DOHH2 (cell line): ENCODE results near the gene PPFIBP2.

Source experiments
- H3F3A ChIP-seq: fragments of 200-600 bp; sonication (generic), shearing (Covaris generic); 2 replicates; pipeline ENCODE4 v1.6.0; 2016; ENCODE audit warnings: antibody characterized with exemption, mild to moderate bottlenecking; ENCODE audit not compliant: control insufficient read depth, insufficient read depth
- H3K27ac ChIP-seq: fragments of 200-600 bp; sonication (generic); 2 replicates; pipeline ENCODE4 v1.5.1; 2014; ENCODE audit warnings: low read depth, mild to moderate bottlenecking, low read length, moderate library complexity
- H3K27me3 ChIP-seq: fragments of 200-600 bp; sonication (generic); 2 replicates; pipeline ENCODE4 v1.6.1; 2014; ENCODE audit warnings: mild to moderate bottlenecking, low read length, mixed read lengths; ENCODE audit not compliant: control insufficient read depth
- H3K36me3 ChIP-seq: fragments of 200-600 bp; sonication (generic); 2 replicates; pipeline ENCODE4 v1.6.1; 2014; ENCODE audit warnings: mild to moderate bottlenecking, low read length, moderate library complexity, mixed read lengths; ENCODE audit not compliant: control insufficient read depth
- H3K4me1 ChIP-seq: fragments of 200-600 bp; sonication (generic); 2 replicates; pipeline ENCODE4 v1.6.1; 2014; ENCODE audit warnings: mild to moderate bottlenecking, low read length, mixed read lengths; ENCODE audit not compliant: control insufficient read depth
- H3K4me2 ChIP-seq: fragments of 200-600 bp; sonication (generic); 2 replicates; pipeline ENCODE4 v1.6.0; 2014; ENCODE audit warnings: mild to moderate bottlenecking, low read length, moderate library complexity
- H3K4me3 ChIP-seq: fragments of 200-600 bp; sonication (generic); 2 replicates; pipeline ENCODE4 v1.5.1; 2014; ENCODE audit warnings: mild to moderate bottlenecking, low read length, mixed read lengths
- H3K79me2 ChIP-seq: fragments of 200-600 bp; sonication (generic); 2 replicates; pipeline ENCODE4 v1.6.1; 2014; ENCODE audit warnings: mild to moderate bottlenecking, low read length, mixed read lengths; ENCODE audit not compliant: control insufficient read depth
- H3K9me2 ChIP-seq: fragments of 200-600 bp; sonication (generic); replicated peaks from 2 replicates; pipeline ENCODE4 v1.6.1; 2014; ENCODE audit warnings: mild to moderate bottlenecking, low read length, mixed read lengths; ENCODE audit not compliant: control insufficient read depth
- H3K9me3 ChIP-seq: fragments of 200-600 bp; sonication (generic); 2 replicates; pipeline ENCODE4 v1.6.1; 2014; ENCODE audit warnings: antibody characterized with exemption, low read length, mixed read lengths; ENCODE audit not compliant: control insufficient read depth, insufficient read depth
- H4K20me1 ChIP-seq: fragments of 200-600 bp; sonication (generic); 2 replicates; pipeline ENCODE4 v1.6.0; 2014; ENCODE audit warnings: low read depth, mild to moderate bottlenecking, antibody characterized with exemption, low read length, moderate library complexity; ENCODE audit not compliant: control insufficient read depth, insufficient read depth
- EZH2phosphoT487 ChIP-seq: fragments of 200-600 bp; sonication (generic); IDR thresholded peaks from 2 replicates; pipeline ENCODE4 v1.6.1; 2017; ENCODE audit warnings: borderline replicate concordance, mild to moderate bottlenecking, antibody characterized with exemption, low read length, moderate library complexity, mixed read lengths
- TF ChIP-seq, protein P1 (sequence below): fragments of 200-600 bp; sonication (generic); IDR thresholded peaks from one replicate; pipeline ENCODE4 v1.5.1; 2014; ENCODE audit warnings: antibody characterized with exemption, mild to moderate bottlenecking, low read depth, low read length; ENCODE audit not compliant: poor library complexity, severe bottlenecking

PPFIBP2 gene

DNA sequence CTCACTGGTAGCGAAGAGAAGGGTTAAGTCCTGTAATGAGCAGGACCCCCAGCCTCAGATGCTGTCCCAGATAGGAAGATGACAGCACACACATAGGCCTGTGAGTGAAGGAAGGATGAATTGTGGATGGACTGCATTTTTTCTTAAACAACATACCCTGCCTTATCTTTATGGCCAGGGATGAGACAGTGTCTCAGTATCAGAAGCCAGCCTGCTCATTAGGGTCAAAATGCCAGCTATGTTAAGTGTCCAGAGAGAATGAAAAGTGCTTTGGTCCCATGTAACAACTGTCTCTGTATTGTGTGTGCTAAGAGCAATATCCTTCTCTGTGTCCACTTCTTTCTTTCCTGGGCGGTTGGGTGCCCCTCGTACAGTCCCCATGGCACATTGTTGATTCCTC lies 30.2 kb downstream of the PPFIBP2 start:
- Histone ChIP-seq H3K27me3 (no peaks in the 10 kb centered on the region), H3K4me1 (no peaks in the 10 kb centered on the region), H3K36me3 (no peaks in the 10 kb centered on the region), H3K79me2 (peaks cover 4% of the 10 kb centered on the region; the same call in 1 of the 2 replicates), H3K4me3 (no peak overlapping the region), H3K9me2 (no peaks in the 10 kb centered on the region), H4K20me1 (0 out of 2 replicates have a peak, but pooled peaks cover 3% of the 10 kb centered on the region), H3K27ac (no peak overlapping the region), H3K4me2 (no peak overlapping the region), H3F3A (no peaks in the 10 kb centered on the region), H3K9me3 (no peaks in the 10 kb centered on the region)
- no peak for TF ChIP-seq EZH2phosphoT487
- TF ChIP-seq, protein P1, sequence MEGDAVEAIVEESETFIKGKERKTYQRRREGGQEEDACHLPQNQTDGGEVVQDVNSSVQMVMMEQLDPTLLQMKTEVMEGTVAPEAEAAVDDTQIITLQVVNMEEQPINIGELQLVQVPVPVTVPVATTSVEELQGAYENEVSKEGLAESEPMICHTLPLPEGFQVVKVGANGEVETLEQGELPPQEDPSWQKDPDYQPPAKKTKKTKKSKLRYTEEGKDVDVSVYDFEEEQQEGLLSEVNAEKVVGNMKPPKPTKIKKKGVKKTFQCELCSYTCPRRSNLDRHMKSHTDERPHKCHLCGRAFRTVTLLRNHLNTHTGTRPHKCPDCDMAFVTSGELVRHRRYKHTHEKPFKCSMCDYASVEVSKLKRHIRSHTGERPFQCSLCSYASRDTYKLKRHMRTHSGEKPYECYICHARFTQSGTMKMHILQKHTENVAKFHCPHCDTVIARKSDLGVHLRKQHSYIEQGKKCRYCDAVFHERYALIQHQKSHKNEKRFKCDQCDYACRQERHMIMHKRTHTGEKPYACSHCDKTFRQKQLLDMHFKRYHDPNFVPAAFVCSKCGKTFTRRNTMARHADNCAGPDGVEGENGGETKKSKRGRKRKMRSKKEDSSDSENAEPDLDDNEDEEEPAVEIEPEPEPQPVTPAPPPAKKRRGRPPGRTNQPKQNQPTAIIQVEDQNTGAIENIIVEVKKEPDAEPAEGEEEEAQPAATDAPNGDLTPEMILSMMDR, result no peak

DNA sequence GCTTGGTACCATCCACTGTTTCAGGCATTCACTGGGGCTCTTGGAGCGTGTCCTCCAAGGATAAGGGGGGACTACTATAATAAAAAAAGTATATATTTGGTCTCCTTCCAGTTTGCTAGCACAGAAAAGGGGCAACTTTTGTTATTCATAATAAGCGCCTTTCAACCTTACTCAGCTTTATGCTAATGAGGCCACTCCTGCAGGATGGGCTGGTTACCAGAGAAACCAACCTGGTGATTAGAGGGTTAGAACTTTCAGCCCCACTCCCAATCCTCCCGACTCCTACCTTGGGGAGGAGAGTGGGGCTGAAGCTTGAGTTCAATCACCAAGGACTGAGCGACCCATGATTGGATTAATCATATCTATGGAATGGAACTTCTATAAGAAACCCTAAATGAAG lies 31.8 kb downstream of the PPFIBP2 start:
- no peaks in the 10 kb centered on the region for H3K4me1 ChIP-seq
- H3F3A ChIP-seq, result no peaks in the 10 kb centered on the region
- no peak for TF ChIP-seq EZH2phosphoT487
- TF ChIP-seq, protein P1, result no peak
- no peak overlapping the region for H3K27ac ChIP-seq
- no peak overlapping the region for H3K4me2 ChIP-seq
- no peaks in the 10 kb centered on the region for H3K9me2 ChIP-seq
- H3K9me3 ChIP-seq, result no peaks in the 10 kb centered on the region
- H4K20me1 ChIP-seq, result no peaks in the 10 kb centered on the region
- no peaks in the 10 kb centered on the region for H3K27me3 ChIP-seq
- peaks cover 5% of the 10 kb centered on the region; the same call in 1 of the 2 replicates for H3K36me3 ChIP-seq
- H3K79me2 ChIP-seq, result peaks cover 4% of the 10 kb centered on the region; the same call in 1 of the 2 replicates
- no peak overlapping the region for H3K4me3 ChIP-seq

DNA sequence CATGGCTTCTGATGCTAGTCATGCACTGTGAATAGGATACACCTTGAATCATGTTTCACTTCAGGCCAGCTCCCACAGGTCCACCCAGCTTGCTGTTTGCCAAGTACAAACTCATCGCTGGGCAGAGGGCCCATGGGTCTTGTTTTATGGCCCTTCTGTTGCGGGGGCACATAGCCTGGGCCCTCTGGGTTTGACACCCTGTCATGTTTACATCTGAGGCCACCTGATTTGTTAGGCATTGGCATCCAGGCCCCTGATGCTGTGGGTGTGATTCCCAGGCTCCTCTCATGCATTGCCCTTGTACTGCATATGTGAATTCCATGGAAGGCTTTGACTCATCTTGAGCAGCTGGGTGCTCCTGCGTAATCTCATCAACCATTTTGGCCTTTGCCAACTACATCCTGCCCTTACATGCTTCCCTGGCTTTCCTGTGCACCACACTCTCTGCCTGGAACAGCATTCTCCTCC lies 32.6 kb downstream of the PPFIBP2 start:
- TF ChIP-seq, protein P1, result no peak
- TF ChIP-seq EZH2phosphoT487, result no peak
- H3K27me3 ChIP-seq, result no peaks in the 10 kb centered on the region
- H3K9me3 ChIP-seq, result no peaks in the 10 kb centered on the region
- H3K9me2 ChIP-seq, result no peaks in the 10 kb centered on the region
- no peaks in the 10 kb centered on the region for H4K20me1 ChIP-seq
- no peak overlapping the region for H3K27ac ChIP-seq
- no peak overlapping the region for H3K4me2 ChIP-seq
- no peak overlapping the region for H3K4me3 ChIP-seq
- H3K79me2 ChIP-seq, result no peaks in the 10 kb centered on the region
- no peaks in the 10 kb centered on the region for H3F3A ChIP-seq
- H3K36me3 ChIP-seq, result peaks cover 5% of the 10 kb centered on the region; the same call in 1 of the 2 replicates
- no peaks in the 10 kb centered on the region for H3K4me1 ChIP-seq
